Lung (tissue), 12 donors: ENCODE data around the gene ACTN4. TPM values are rescaled to one million over a fixed set of nuclear protein-coding genes. Genes with fewer than 3 reads are reported as not detected.

ENCODE experiments used
- ATAC-seq: fragments of 200-7000 bp; cut with Tn5 transposase; one replicate; pipeline ENCODE4 v1.9.1; 2020; ENCODE audit warnings: moderate number of reproducible peaks; ENCODE audit not compliant: insufficient read depth, low FRiP score
- DNase-seq, 3 donors: peaks; one replicate each; pipeline ENCODE4 v3.0.0-alpha.2; 2013 to 2017
- H3K27ac ChIP-seq, 2 donors: one replicate each; pipeline ENCODE4 v1.5.1; 2013; ENCODE audit warnings: mild to moderate bottlenecking in 2 of 2, moderate library complexity in 2 of 2, control low read depth in 1 of 2, inconsistent platforms in 1 of 2, low read depth in 1 of 2, low read length in 1 of 2
- H3K27me3 ChIP-seq, 3 donors: one replicate each; pipeline ENCODE4 v1.5.1; 2013; ENCODE audit warnings: low read length in 2 of 3; ENCODE audit not compliant: control insufficient read depth in 3 of 3, insufficient read depth in 3 of 3
- H3K36me3 ChIP-seq, 4 donors: one replicate each; pipeline ENCODE4 v1.5.1; 2013; ENCODE audit warnings: low read length in 4 of 4, mild to moderate bottlenecking in 1 of 4, moderate library complexity in 1 of 4; ENCODE audit not compliant: control insufficient read depth in 4 of 4, insufficient read depth in 4 of 4
- H3K4me1 ChIP-seq, 5 donors: one replicate each; pipeline ENCODE4 v1.5.1; 2013; ENCODE audit warnings: low read length in 5 of 5, mild to moderate bottlenecking in 2 of 5, moderate library complexity in 1 of 5; ENCODE audit not compliant: control insufficient read depth in 5 of 5, insufficient read depth in 5 of 5
- H3K4me3 ChIP-seq: one replicate; pipeline ENCODE4 v1.5.1; 2013; ENCODE audit warnings: mild to moderate bottlenecking, control low read depth, moderate library complexity
- H3K9ac ChIP-seq, 2 donors: one replicate each; pipeline ENCODE4 v1.5.1; 2013; ENCODE audit warnings: low read length in 2 of 2, control low read depth in 1 of 2; ENCODE audit not compliant: insufficient read depth in 1 of 2
- H3K9me3 ChIP-seq, 4 donors: one replicate each; pipeline ENCODE4 v1.5.1; 2013; ENCODE audit warnings: low read length in 3 of 4, mild to moderate bottlenecking in 1 of 4, moderate library complexity in 1 of 4; ENCODE audit not compliant: control insufficient read depth in 4 of 4, insufficient read depth in 3 of 4
- WGBS, 2 donors: extraction: QIAGEN DNeasy Blood & Tissue Kit; methylation state at CpG; one replicate each; pipeline ENCODE4 v1.1.7; 2013; 5-methylcytosine and 5-hydroxymethylcytosine counted together
- polyA plus RNA-seq, 2 donors: library from polyadenylated mRNA; stranded (reverse); fragments of 200-250 nt; gene quantifications; one replicate each; pipeline ENCODE4 v1.2.1, GENCODE V29; 2013
- total RNA-seq, 2 donors: library from RNA; depleted of rRNA in 1 of 2; stranded (reverse); fragments of >200 nt in 1 of 2; gene quantifications; one replicate each; pipeline ENCODE4 v1.2.1, GENCODE V29; 2014 to 2021
- TF ChIP-seq, protein P1 (sequence below): IDR thresholded peaks from 2 replicates; pipeline ENCODE4 v1.5.1; 2012; ENCODE audit warnings: mild to moderate bottlenecking; ENCODE audit errors: control extremely low read depth, extremely low read depth
- donor health status: control.
- donor health status: control.
- donor health status: Bipolar disorder and iron deficiency.
- donor health status: healthy.
- donor health status: DM: yes; HTN: yes; CAD: no.

ACTN4 gene
- total and polyA plus RNA-seq, 4 donors: 229 to 552 (median 367) TPM

DNA sequence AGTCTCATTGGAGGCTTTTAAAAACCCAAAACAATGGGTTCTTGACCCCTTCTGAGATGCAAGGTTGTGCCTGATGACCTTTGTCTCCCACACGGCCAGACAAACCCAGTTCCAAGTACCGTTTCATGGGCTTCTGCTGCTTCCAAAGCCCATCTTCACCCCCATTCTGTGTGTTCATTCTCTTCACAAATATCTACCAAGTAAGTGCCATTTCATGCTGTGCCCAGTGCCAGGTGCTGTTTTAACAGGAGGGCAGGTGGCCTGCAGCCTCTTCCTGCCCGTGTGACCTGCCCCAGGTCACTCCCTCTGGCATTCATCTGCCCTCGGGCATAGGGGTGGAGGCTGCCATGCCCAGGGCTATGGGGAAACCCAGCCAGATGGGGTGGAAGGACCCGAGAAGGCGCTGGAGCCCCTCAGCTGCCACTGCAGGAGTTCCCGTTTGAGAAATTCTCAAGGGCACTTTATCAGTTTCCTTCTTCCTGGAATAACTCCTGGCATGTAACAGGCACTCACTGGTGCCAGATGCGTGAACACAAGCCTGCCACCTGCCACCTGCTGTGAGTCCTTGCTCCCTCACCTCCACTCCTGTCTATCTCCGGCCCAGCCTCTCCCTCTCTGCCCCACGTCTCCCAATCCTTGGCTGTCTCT, 84.3 kb downstream of the ACTN4 start:
- TF ChIP-seq, protein P1, sequence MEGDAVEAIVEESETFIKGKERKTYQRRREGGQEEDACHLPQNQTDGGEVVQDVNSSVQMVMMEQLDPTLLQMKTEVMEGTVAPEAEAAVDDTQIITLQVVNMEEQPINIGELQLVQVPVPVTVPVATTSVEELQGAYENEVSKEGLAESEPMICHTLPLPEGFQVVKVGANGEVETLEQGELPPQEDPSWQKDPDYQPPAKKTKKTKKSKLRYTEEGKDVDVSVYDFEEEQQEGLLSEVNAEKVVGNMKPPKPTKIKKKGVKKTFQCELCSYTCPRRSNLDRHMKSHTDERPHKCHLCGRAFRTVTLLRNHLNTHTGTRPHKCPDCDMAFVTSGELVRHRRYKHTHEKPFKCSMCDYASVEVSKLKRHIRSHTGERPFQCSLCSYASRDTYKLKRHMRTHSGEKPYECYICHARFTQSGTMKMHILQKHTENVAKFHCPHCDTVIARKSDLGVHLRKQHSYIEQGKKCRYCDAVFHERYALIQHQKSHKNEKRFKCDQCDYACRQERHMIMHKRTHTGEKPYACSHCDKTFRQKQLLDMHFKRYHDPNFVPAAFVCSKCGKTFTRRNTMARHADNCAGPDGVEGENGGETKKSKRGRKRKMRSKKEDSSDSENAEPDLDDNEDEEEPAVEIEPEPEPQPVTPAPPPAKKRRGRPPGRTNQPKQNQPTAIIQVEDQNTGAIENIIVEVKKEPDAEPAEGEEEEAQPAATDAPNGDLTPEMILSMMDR: no peak
- H3K27ac ChIP-seq: peak overlapping the region in 1 of 2 donors; percentile 40
- DNase-seq (no peak), ATAC-seq (no peak)
- no peaks in the 10 kb centered on the region for H3K9me3 ChIP-seq
- 58 to 77% methylated on average over 10 of the region's 10 CpGs for WGBS, 2 donors
- no peak overlapping the region for H3K9ac ChIP-seq
- peaks cover 0 to 3% (median 0%) of the 10 kb centered on the region in 3 donors for H3K27me3 ChIP-seq
- peaks cover 0 to 20% (median 0%) of the 10 kb centered on the region in 5 donors for H3K4me1 ChIP-seq
- H3K4me3 ChIP-seq: no peak overlapping the region
- H3K36me3 ChIP-seq: peaks cover 5 to 39% (median 15%) of the 10 kb centered on the region in 4 donors

DNA sequence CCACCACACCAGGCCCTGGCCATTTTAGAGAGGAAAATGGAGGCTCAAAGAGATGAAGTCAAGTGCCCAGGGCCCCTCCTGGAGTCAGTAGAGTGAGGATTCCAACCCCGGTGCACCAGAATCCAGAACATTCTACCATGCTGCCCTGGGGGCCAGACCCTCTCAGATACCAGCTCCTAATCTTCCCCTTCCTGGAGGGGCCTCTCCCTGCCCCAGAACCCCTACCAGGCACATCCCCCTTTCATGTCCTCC, 85.7 kb downstream of the ACTN4 start:
- H3K27ac ChIP-seq: peak overlapping the region in 1 of 2 donors; percentile 88
- peaks cover 0 to 3% (median 0%) of the 10 kb centered on the region in 3 donors for H3K27me3 ChIP-seq
- ATAC-seq (no peak), DNase-seq (no peak)
- peaks cover 4 to 25% (median 11%) of the 10 kb centered on the region in 4 donors for H3K36me3 ChIP-seq
- H3K4me3 ChIP-seq: no peak overlapping the region
- H3K4me1 ChIP-seq: peaks cover 0 to 14% (median 0%) of the 10 kb centered on the region in 5 donors
- no peaks in the 10 kb centered on the region for H3K9me3 ChIP-seq
- H3K9ac ChIP-seq: no peak overlapping the region
- TF ChIP-seq, protein P1: no peak
- 96 to 100% methylated on average over 1 of the region's 1 CpG for WGBS, 2 donors

DNA sequence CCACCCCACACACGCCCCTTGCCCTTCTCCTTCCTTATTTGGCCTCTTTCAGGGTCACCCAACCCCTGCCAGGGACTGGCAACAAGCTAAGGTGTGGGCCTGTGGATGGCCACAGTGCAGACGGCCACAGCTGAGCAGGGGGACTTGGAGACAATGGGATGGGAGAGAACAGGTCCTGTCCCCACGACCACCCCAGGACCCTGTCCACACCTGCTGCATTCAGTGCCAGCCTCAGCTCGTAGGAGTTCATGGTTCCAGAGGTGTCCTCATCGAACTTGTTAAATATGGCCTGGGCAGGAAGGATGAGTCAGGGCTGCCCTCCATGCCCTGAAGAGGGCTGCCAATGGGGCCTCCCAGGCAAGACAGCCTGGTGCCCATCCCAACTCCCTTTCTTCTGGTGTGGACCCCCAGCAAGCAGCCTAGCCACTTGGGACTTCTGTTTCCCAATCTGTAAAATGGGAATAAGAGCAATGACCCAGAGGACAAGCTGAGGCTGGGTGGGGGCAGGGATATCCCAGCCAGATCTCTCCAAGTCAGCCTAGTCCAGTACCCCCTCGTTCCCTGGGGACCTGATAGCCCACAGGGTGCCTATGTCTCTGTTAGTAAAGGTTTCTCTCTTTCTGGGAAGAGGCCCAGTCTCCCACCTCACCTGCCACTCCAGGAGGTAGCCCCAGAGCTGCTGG, 86.2 kb downstream of the ACTN4 start:
- Histone ChIP-seq H3K9me3 (no peaks in the 10 kb centered on the region), H3K4me1 (peaks cover 0 to 14% (median 0%) of the 10 kb centered on the region in 5 donors), H3K9ac (no peak overlapping the region), H3K27me3 (peaks cover 0 to 3% (median 0%) of the 10 kb centered on the region in 3 donors), H3K36me3 (peaks cover 4 to 22% (median 9%) of the 10 kb centered on the region in 4 donors), H3K27ac (peak overlapping the region in 1 of 2 donors; percentile 88), H3K4me3 (no peak overlapping the region)
- TF ChIP-seq, protein P1: no peak
- 61 to 67% methylated on average over 6 of the region's 6 CpGs for WGBS, 2 donors
- no peak for ATAC-seq
- DNase-seq: no peak
